Adrenal gland (tissue), 5 donors: ENCODE results near the gene REEP3.

Experiments
- CTCF ChIP-seq, 6 experiments: fragments of 450-650 bp in 4 of 6; fragments of 200-600 bp in 2 of 6; sonication (generic) in 1 of 6; IDR thresholded peaks; 1 replicate in 5 of 6; 2 replicates in 1 of 6; pipeline versions ENCODE4 v1.5.1 to v1.8.0; 2016 to 2021; ENCODE audit warnings: antibody characterized with exemption in 6 of 6, mild to moderate bottlenecking in 2 of 6, moderate library complexity in 1 of 6
- POLR2A ChIP-seq, 2 donors: fragments of 450-650 bp; IDR thresholded peaks; one replicate each; pipeline ENCODE4 v1.6.1; 2017; ENCODE audit warnings: antibody characterized with exemption in 2 of 2, mild to moderate bottlenecking in 2 of 2, moderate library complexity in 1 of 2
- donor health status: DM: no; HTN: no; CAD: no.

- TF ChIP-seq CTCF (IDR thresholded peaks at IDR 0.05) (no peak), POLR2A (IDR thresholded peaks at IDR 0.05) (no peak)
Observed at GRCh38 chr10:63501954-63502353, 19.2 kb upstream of the REEP3 start.
